Parathyroid adenoma (tissue), 2 donors: ENCODE measurements around the gene LAMA5.

Experiments used
- H2AFZ ChIP-seq: fragments of 300-600 bp; sonication (generic); one replicate; pipeline ENCODE4 v1.7.0; 2017; ENCODE audit warnings: antibody characterized with exemption, mild to moderate bottlenecking
- H3K27ac ChIP-seq: fragments of 300-600 bp; sonication (generic); one replicate; pipeline ENCODE4 v1.7.0; 2017
- H3K27me3 ChIP-seq: fragments of 300-600 bp; sonication (generic); one replicate; pipeline ENCODE4 v1.7.0; 2017; ENCODE audit warnings: low read length; ENCODE audit not compliant: control insufficient read depth, insufficient read depth
- H3K36me3 ChIP-seq: fragments of 300-600 bp; sonication (generic); one replicate; pipeline ENCODE4 v1.7.0; 2017; ENCODE audit warnings: low read length; ENCODE audit not compliant: control insufficient read depth, insufficient read depth
- H3K4me1 ChIP-seq: fragments of 300-600 bp; sonication (generic); one replicate; pipeline ENCODE4 v1.7.0; 2017; ENCODE audit warnings: control low read depth
- H3K4me2 ChIP-seq: fragments of 300-600 bp; sonication (generic); one replicate; pipeline ENCODE4 v1.7.0; 2017; ENCODE audit warnings: low read length
- H3K4me3 ChIP-seq: fragments of 300-600 bp; sonication (generic); one replicate; pipeline ENCODE4 v1.7.0; 2017; ENCODE audit warnings: low read depth, low read length
- H3K79me2 ChIP-seq: fragments of 300-600 bp; sonication (generic); one replicate; pipeline ENCODE4 v1.7.0; 2017; ENCODE audit warnings: control low read depth
- H3K9ac ChIP-seq: fragments of 300-600 bp; sonication (generic); one replicate; pipeline ENCODE4 v1.7.0; 2017; ENCODE audit warnings: mild to moderate bottlenecking
- H3K9me3 ChIP-seq: fragments of 300-600 bp; sonication (generic); one replicate; pipeline ENCODE4 v1.7.0; 2017; ENCODE audit warnings: low read length; ENCODE audit not compliant: control insufficient read depth
- TF ChIP-seq, protein P1 (sequence below): fragments of 300-600 bp; sonication (generic); IDR thresholded peaks from one replicate; pipeline ENCODE4 v1.7.0; 2017; ENCODE audit warnings: antibody characterized with exemption, mild to moderate bottlenecking
- donor health status: primary hyperparathyroidism.

Gene LAMA5

DNA sequence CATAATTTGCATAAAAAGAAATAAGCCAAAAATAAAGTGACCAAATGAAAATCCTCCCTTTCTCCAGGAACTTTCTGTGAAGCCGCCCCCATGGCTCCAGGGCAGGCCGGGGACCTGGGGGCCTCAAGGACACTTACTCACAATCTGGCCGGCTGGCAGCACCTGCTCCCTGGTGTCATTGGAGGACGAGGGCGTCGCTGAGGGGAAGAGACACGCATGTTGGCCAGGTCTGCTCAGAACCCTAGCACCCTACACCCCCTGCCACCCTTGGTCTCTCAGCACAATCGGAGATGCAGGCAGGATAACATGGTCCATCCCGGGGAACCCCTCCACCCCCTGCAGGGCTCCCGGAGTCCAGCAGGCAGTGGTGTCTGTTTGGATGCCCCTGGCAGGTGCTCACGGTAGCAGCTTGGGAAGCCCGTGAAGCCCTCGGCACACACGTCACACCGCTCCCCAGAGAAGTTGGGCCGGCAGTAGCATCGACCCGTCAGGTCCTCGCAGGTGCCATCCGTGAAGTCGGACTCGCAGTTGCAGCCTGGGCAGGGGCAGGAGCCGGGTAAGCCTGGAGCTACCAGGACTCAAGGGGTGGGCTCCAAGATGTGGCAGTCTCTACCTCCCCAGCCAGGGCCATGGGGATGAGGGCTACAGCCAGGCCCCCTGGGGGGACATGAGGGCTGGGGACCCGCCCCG lies 21.3 kb downstream of the LAMA5 start:
- no peak overlapping the region for H3K9ac ChIP-seq
- H3K27ac ChIP-seq = no peak overlapping the region
- H3K36me3 ChIP-seq = no peaks in the 10 kb centered on the region
- no peaks in the 10 kb centered on the region for H3K27me3 ChIP-seq
- H3K4me1 ChIP-seq = no peaks in the 10 kb centered on the region
- no peak overlapping the region for H2AFZ ChIP-seq
- no peak overlapping the region for H3K4me3 ChIP-seq
- H3K9me3 ChIP-seq = no peaks in the 10 kb centered on the region
- H3K79me2 ChIP-seq = no peaks in the 10 kb centered on the region
- TF ChIP-seq, protein P1, sequence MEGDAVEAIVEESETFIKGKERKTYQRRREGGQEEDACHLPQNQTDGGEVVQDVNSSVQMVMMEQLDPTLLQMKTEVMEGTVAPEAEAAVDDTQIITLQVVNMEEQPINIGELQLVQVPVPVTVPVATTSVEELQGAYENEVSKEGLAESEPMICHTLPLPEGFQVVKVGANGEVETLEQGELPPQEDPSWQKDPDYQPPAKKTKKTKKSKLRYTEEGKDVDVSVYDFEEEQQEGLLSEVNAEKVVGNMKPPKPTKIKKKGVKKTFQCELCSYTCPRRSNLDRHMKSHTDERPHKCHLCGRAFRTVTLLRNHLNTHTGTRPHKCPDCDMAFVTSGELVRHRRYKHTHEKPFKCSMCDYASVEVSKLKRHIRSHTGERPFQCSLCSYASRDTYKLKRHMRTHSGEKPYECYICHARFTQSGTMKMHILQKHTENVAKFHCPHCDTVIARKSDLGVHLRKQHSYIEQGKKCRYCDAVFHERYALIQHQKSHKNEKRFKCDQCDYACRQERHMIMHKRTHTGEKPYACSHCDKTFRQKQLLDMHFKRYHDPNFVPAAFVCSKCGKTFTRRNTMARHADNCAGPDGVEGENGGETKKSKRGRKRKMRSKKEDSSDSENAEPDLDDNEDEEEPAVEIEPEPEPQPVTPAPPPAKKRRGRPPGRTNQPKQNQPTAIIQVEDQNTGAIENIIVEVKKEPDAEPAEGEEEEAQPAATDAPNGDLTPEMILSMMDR = no peak
- no peak overlapping the region for H3K4me2 ChIP-seq

DNA sequence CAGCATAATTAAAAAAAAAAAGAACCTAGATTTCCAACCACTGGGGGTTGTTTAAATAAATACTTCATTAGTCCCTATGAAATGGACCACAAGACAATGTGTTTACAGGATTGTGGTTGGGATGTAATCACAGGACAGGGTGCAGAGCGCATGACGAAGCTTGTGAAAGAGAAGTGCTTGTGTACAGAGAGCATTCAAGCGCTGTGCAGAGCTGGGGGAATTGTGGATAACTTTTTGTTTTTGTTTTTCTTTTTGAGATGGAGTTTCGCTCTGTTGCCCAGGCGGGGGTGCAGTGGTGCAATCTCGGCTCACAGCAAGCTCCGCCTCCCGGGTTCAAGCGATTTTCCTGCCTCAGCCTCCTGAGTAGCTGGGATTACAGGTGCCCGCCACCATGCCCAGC lies 22.3 kb downstream of the LAMA5 start:
- TF ChIP-seq, protein P1 = no peak
- Histone ChIP-seq H3K36me3 (no peaks in the 10 kb centered on the region), H3K4me2 (no peak overlapping the region), H3K27ac (no peak overlapping the region), H2AFZ (no peak overlapping the region), H3K4me1 (no peaks in the 10 kb centered on the region), H3K9ac (no peak overlapping the region), H3K9me3 (no peaks in the 10 kb centered on the region), H3K27me3 (no peaks in the 10 kb centered on the region), H3K4me3 (no peak overlapping the region), H3K79me2 (no peaks in the 10 kb centered on the region)

DNA sequence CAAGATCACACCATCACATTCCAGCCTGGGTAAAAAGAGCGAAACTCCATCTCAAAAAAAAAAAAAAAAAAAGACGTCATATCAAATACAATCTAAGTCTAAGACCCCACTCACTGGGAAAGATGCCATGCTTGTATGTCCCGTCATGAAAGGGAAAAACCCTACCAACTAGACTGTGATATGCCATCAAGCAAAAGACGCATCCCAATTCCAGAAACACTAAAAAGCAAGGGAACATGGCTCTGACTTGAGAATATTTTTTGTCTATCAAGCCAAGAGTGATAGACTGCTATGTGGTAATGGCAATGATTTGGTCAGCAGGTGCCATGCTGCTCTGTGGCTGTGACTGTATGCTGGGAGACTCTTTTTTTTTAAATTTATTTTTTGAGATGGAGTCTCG lies 23.0 kb downstream of the LAMA5 start:
- TF ChIP-seq, protein P1 = no peak
- H3K27me3 ChIP-seq = no peaks in the 10 kb centered on the region
- H3K79me2 ChIP-seq = no peaks in the 10 kb centered on the region
- no peak overlapping the region for H2AFZ ChIP-seq
- H3K9ac ChIP-seq = no peak overlapping the region
- H3K36me3 ChIP-seq = no peaks in the 10 kb centered on the region
- H3K27ac ChIP-seq = no peak overlapping the region
- no peaks in the 10 kb centered on the region for H3K9me3 ChIP-seq
- H3K4me1 ChIP-seq = no peaks in the 10 kb centered on the region
- no peak overlapping the region for H3K4me2 ChIP-seq
- no peak overlapping the region for H3K4me3 ChIP-seq

DNA sequence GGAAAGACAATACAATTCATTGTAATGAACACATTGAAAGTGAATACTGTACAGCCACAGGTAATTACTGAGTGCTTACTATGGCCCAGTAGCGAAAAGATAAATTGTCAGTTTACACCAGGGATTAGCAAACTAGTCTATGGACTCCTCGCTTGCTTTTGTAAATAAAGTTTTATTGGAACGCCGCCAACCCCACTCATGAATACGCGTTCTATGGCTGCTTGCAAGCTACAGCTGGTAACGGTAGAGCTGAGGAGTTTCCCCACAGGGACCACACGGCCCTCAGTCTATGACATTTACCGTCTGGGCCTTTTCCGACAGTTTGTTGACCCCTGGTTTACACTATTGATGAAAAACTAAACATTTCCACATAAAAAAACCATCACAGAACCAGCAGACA lies 24.2 kb downstream of the LAMA5 start:
- H3K4me1 ChIP-seq = no peaks in the 10 kb centered on the region
- H3K4me2 ChIP-seq = no peak overlapping the region
- no peaks in the 10 kb centered on the region for H3K79me2 ChIP-seq
- H3K9ac ChIP-seq = no peak overlapping the region
- TF ChIP-seq, protein P1 = no peak
- H3K4me3 ChIP-seq = no peak overlapping the region
- H3K9me3 ChIP-seq = no peaks in the 10 kb centered on the region
- no peak overlapping the region for H3K27ac ChIP-seq
- no peak overlapping the region for H2AFZ ChIP-seq
- H3K27me3 ChIP-seq = no peaks in the 10 kb centered on the region
- H3K36me3 ChIP-seq = no peaks in the 10 kb centered on the region

DNA sequence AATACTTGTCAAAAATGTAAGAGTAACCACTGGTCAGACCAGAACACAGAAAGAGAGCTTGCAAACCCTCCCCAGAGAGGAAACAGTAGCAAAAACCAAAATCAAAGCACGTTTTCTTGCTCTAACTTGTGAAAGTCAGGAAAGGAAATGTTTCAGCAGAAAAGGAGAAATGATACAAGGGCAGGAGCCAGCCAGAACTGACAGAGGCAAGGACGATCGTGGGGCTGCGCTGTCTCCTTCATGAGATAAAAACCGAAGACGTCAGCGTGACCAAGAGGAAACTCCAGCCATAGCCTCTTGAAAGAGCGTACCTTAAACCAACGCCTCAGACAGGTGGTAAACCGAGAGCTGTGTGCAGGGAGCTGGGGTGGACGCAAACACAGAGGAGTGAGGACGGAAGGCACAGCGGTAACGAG lies 27.5 kb downstream of the LAMA5 start:
- Histone ChIP-seq H3K4me1 (no peaks in the 10 kb centered on the region), H3K4me3 (no peak overlapping the region)

More for the DNA sequence above, 27.5 kb downstream of the LAMA5 start:
- Histone ChIP-seq H3K4me2 (no peak overlapping the region), H3K27me3 (no peaks in the 10 kb centered on the region), H3K9ac (no peak overlapping the region), H3K9me3 (no peaks in the 10 kb centered on the region), H2AFZ (no peak overlapping the region), H3K79me2 (peaks cover 3% of the 10 kb centered on the region), H3K36me3 (no peaks in the 10 kb centered on the region), H3K27ac (no peak overlapping the region)
- TF ChIP-seq, protein P1 = no peak
